Erythroblast (primary cell): ENCODE results near the gene CELF3.

Source experiments
- GATA1 ChIP-seq: IDR thresholded peaks from 2 replicates; pipeline ENCODE4 v1.6.1; 2011; ENCODE audit warnings: low read depth, mild to moderate bottlenecking, control low read depth, low read length, moderate library complexity
- POLR2A ChIP-seq: IDR thresholded peaks from 2 replicates; pipeline ENCODE4 v1.6.1; 2011; ENCODE audit warnings: mild to moderate bottlenecking, low read length

GRCh38 chr1:151729966-151730291, 13.3 kb upstream of the CELF3 start:
- no peak for TF ChIP-seq POLR2A
- TF ChIP-seq GATA1: no peak
